Dedifferentiated amniotic fluid mesenchymal stem cell (primary cell): ENCODE data around the gene BPIFB2.

Source experiments
- DNase-seq: peaks from one replicate; pipeline ENCODE4 v3.0.0-alpha.2; 2016; ENCODE audit errors: extremely low spot score

BPIFB2 gene

DNA sequence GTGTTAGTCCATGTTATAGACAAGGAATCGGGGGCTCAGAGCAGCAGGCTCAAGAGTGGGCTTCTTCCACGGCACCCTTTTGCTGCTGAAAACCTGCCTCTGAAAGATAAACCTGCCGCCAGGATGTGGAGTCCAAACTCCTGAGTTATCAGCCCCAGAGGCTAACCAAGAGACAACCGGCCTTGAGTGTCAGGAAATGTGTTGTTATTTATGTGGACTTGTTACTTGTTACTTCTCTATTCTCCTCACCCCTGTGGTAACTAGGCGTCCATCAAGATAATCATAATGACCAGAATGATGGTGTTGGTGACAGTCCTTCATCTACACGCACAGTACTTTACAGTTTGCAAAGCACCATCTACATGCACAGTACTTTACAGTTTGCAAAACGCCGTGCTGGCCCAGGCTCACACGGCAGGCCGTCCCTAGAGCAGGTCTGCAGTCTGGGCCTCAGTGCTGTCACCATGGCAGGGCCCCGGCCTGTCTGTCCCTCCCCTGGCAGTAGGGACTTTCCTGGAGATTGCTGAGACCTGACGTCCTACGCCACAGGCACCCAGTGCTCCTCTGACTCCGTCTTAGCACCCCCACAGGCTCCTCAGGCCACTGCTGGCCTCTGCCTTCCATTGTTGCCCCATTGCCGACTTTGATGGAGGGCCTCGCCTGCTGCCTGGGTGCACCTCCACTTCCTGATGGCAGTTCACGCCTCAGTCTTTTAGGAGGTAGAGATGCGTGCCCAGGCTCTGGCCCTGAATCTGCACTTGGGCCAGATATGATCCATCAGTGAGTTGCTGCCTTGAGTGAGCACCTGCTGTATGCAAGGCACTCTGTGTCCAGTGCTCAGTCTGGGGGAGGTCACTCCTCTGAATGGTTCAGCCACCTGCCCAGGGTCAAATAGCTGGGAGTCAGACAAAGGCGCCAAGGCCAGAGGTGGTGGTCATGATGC, 62.9 kb downstream of the BPIFB2 start:
- DNase-seq: no peak

DNA sequence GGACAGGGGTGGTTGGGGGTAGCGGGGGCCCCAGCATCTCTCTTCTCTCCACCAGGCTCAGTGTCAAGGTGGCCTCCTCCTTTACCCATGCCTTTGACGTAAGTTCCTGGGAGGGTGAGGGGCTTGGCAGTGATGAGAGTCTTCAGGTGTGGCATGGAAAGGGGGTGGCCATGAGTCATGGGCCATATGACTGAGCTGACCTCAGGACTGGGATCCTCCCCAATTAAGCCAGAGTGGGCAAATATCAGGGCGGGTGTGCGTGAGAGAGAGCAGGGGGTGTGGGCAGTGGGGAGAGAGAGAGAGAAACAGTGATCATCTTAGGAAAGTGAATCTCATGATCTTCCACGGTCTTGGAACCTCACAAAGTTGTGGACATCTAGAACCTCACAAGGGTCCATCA, 63.7 kb downstream of the BPIFB2 start:
- DNase-seq: no peak

DNA sequence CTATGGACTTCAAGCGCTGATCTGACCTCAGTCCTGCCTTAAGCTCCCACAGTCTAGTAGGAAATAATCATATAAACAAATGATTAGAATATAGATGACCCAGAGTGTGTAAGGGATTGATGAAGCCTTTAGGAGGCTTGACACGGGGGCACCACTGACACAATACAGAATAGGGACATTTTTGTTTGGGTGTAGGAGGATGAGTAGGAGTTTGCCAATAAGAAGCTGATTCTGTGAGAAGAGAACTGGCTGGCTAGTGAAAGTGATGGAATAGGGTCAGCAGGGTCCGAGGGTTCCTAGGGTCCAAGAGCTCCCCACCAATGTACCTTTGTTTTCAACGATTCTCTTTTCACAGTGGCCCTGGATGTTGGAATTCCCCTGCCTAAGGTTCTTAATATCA, 64.9 kb downstream of the BPIFB2 start:
- no peak for DNase-seq

DNA sequence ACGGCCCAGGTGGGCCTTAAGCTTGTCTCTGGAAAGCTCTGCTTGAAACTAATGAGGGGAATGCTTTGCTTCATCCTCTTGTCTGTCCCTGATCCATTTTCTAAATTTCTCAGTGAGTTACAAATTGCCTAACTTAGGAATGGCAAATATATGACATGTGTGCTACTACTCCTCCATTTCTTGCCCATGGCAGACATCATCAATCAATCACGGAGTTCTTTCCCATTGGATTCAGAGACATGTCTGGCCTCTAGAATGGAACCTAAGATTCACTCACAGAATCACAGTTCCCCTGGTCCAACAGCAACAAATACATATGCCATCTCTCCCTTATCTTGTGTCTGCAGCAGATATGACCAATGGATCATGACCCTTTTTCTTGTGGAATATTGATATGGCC, 65.3 kb downstream of the BPIFB2 start:
- no peak for DNase-seq
